Measurements from ENCODE around the gene SYCP2.

- TF ChIP-seq EP300 (IDR thresholded peaks at IDR 0.05) (no peak), CTCF (IDR thresholded peaks at IDR 0.05) (no peak)
These were observed 107.3 kb downstream of the SYCP2 start for GRCh38 chr20:59825944-59826759.

Measured in ovary (tissue), 3 donors.